ENCODE measurements around the gene MMRN2.
"Not testable (repeated sequence)": the region's sequence is repeated elsewhere in the genome, so short reads cannot be mapped to it uniquely, and the experiment has no call there.

MMRN2 gene

GRCh38 chr10:86957471-86958115, at the start of gene MMRN2:
Gene MMRN2 (minus strand): TSS chr10:86957615. CDS start chr10:86957541, 74 bp downstream.
- no peak for DNase-seq (ENCODE audit: low spot score)

GRCh38 chr10:87007124-87007523, 49.7 kb upstream of the MMRN2 start:
- DNase-seq (ENCODE audit: low spot score): not testable (repeated sequence)

- DNase-seq (ENCODE audit: low spot score): no peak
These were observed 43.1 kb upstream of the MMRN2 start for GRCh38 chr10:87000491-87000890.

GRCh38 chr10:86999802-87000403, 42.5 kb upstream of the MMRN2 start:
- DNase-seq (ENCODE audit: low spot score): not testable (repeated sequence)

GRCh38 chr10:86992929-86993328, 35.5 kb upstream of the MMRN2 start:
- no peak for DNase-seq (ENCODE audit: low spot score)

- DNase-seq (ENCODE audit: low spot score): no peak
These were observed 35.0 kb upstream of the MMRN2 start for GRCh38 chr10:86992456-86992855.

GRCh38 chr10:86991362-86991761, 33.9 kb upstream of the MMRN2 start:
- DNase-seq (ENCODE audit: low spot score): not testable (repeated sequence)

- DNase-seq (ENCODE audit: low spot score): no peak
These were observed 31.1 kb upstream of the MMRN2 start for GRCh38 chr10:86988520-86988919.

GRCh38 chr10:86984498-86984897, 27.1 kb upstream of the MMRN2 start:
- not testable (repeated sequence) for DNase-seq (ENCODE audit: low spot score)

- no peak for DNase-seq (ENCODE audit: low spot score)
These were observed 24.3 kb upstream of the MMRN2 start for GRCh38 chr10:86981716-86982115.

GRCh38 chr10:86981020-86981419, 23.6 kb upstream of the MMRN2 start:
- DNase-seq (ENCODE audit: low spot score): not testable (repeated sequence)

GRCh38 chr10:86979977-86980448, 22.6 kb upstream of the MMRN2 start:
- DNase-seq (ENCODE audit: low spot score): no peak

- no peak for DNase-seq (ENCODE audit: low spot score)
These were observed 21.9 kb upstream of the MMRN2 start for GRCh38 chr10:86979296-86979818.

GRCh38 chr10:86978457-86978856, 21.0 kb upstream of the MMRN2 start:
- not testable (repeated sequence) for DNase-seq (ENCODE audit: low spot score)

GRCh38 chr10:86976362-86977056, 19.1 kb upstream of the MMRN2 start:
- DNase-seq (ENCODE audit: low spot score): no peak

GRCh38 chr10:86974484-86974883, 17.1 kb upstream of the MMRN2 start:
- no peak for DNase-seq (ENCODE audit: low spot score)

- no peak for DNase-seq (ENCODE audit: low spot score)
These were observed 15.4 kb upstream of the MMRN2 start for GRCh38 chr10:86972613-86973380.

- peak; percentile 49 for DNase-seq (ENCODE audit: low spot score)
These were observed 14.0 kb upstream of the MMRN2 start for GRCh38 chr10:86971232-86971991.

GRCh38 chr10:86970982-86971231, 13.5 kb upstream of the MMRN2 start:
- peak; percentile 47 for DNase-seq (ENCODE audit: low spot score)

- peak; percentile 71 for DNase-seq (ENCODE audit: low spot score)
These were observed 13.0 kb upstream of the MMRN2 start for GRCh38 chr10:86970162-86970981.
